Activated CD4-positive, alpha-beta T cell treated with anti-CD3 and anti-CD28 coated beads, Interleukin-2, amount 50 U/mL, for 4 hours (primary cell): ENCODE data around the gene ABCC5.

Experiments
- DNase-seq, 2 experiments: peaks; one replicate each; pipeline ENCODE4 v3.0.0-alpha.2; 2020

The ABCC5 gene

GRCh38 chr3:183968666-183969245, 48.9 kb downstream of the ABCC5 start:
- no peak for DNase-seq

GRCh38 chr3:183967693-183968092, 50.0 kb downstream of the ABCC5 start:
- no peak for DNase-seq

- DNase-seq: no peak
Observed at GRCh38 chr3:183966361-183966791, 51.3 kb downstream of the ABCC5 start.

- no peak for DNase-seq
Observed at GRCh38 chr3:183962807-183963206, 54.9 kb downstream of the ABCC5 start.

- no peak for DNase-seq
Observed at GRCh38 chr3:183959214-183959613, 58.5 kb downstream of the ABCC5 start.

- no peak for DNase-seq
Observed at GRCh38 chr3:183958775-183959174, 58.9 kb downstream of the ABCC5 start.

- no peak for DNase-seq
Observed at GRCh38 chr3:183958226-183958625, 59.5 kb downstream of the ABCC5 start.

- DNase-seq: no peak
Observed at GRCh38 chr3:183954875-183955274, 62.8 kb downstream of the ABCC5 start.

GRCh38 chr3:183953471-183954070, 64.1 kb downstream of the ABCC5 start:
- no peak for DNase-seq

- no peak for DNase-seq
Observed at GRCh38 chr3:183951459-183951858, 66.2 kb downstream of the ABCC5 start.

GRCh38 chr3:183949690-183950089, 68.0 kb downstream of the ABCC5 start:
- no peak for DNase-seq

GRCh38 chr3:183946037-183946436, 71.6 kb downstream of the ABCC5 start:
- no peak for DNase-seq

- no peak for DNase-seq
Observed at GRCh38 chr3:183944775-183945174, 72.9 kb downstream of the ABCC5 start.

GRCh38 chr3:183943739-183944138, 73.9 kb downstream of the ABCC5 start:
- DNase-seq: no peak

GRCh38 chr3:183941216-183941615, 76.5 kb downstream of the ABCC5 start:
- no peak for DNase-seq

- DNase-seq: no peak
Observed at GRCh38 chr3:183937601-183938286, 79.9 kb downstream of the ABCC5 start.

GRCh38 chr3:183933160-183933559, 84.5 kb downstream of the ABCC5 start:
- no peak for DNase-seq

- no peak for DNase-seq
Observed at GRCh38 chr3:183931881-183932280, 85.8 kb downstream of the ABCC5 start.

GRCh38 chr3:183930086-183930485, 87.6 kb downstream of the ABCC5 start:
- DNase-seq: no peak

- no peak for DNase-seq
Observed at GRCh38 chr3:183927059-183927458, 90.6 kb downstream of the ABCC5 start.

- DNase-seq: no peak
Observed at GRCh38 chr3:183924956-183925355, 92.7 kb downstream of the ABCC5 start.

GRCh38 chr3:183924543-183924942, 93.1 kb downstream of the ABCC5 start:
- no peak for DNase-seq

- no peak for DNase-seq
Observed at GRCh38 chr3:183922421-183922820, 95.3 kb downstream of the ABCC5 start.

- no peak for DNase-seq
Observed at GRCh38 chr3:183921096-183921495, 96.6 kb downstream of the ABCC5 start.

GRCh38 chr3:183920416-183920815, 97.3 kb downstream of the ABCC5 start:
- no peak for DNase-seq
